HG03060 (cell line): ENCODE measurements around the gene S100A3.
A peak's percentile ranks its signal among the peaks of the same experiment; 100 is the strongest.

Experiments used
- ATAC-seq: cut with Tn5 transposase; IDR thresholded peaks from one replicate; pipeline ENCODE4 v1.9.1; 2021; ENCODE audit warnings: low read depth, moderate number of reproducible peaks; ENCODE audit not compliant: unreplicated experiment

The S100A3 gene

GRCh38 chr1:153550398-153550758 lies 1.3 kb upstream of the S100A3 start:
- ATAC-seq, result no peak

- ATAC-seq, result no peak
Observed at GRCh38 chr1:153549741-153550397, 811 bp upstream of the S100A3 start.

GRCh38 chr1:153547560-153548551 lies 1.2 kb downstream of the S100A3 start:
- ATAC-seq, result no peak

GRCh38 chr1:153546796-153547559 lies 2.1 kb downstream of the S100A3 start:
- ATAC-seq, result no peak

- no peak for ATAC-seq
Observed at GRCh38 chr1:153546371-153546770, 2.7 kb downstream of the S100A3 start.

GRCh38 chr1:153545067-153546055 lies 3.7 kb downstream of the S100A3 start, which contains the start of gene S100A4:
Gene S100A4, minus strand, starts transcription at chr1:153545806. Its CDS starts 1,012 bp downstream, at chr1:153544794.
- ATAC-seq, result peak; percentile 64

- no peak for ATAC-seq
Observed at GRCh38 chr1:153544453-153545066, 4.5 kb downstream of the S100A3 start.

- ATAC-seq, result no peak
Observed at GRCh38 chr1:153543736-153544135, 5.3 kb downstream of the S100A3 start.

GRCh38 chr1:153542956-153543711 lies 5.9 kb downstream of the S100A3 start:
- ATAC-seq, result no peak

GRCh38 chr1:153541641-153542590 lies 7.1 kb downstream of the S100A3 start:
- no peak for ATAC-seq

- ATAC-seq, result no peak
Observed at GRCh38 chr1:153540394-153541361, 8.4 kb downstream of the S100A3 start, which contains the start of gene S100A5. Gene S100A5, minus strand, starts transcription at chr1:153540934. Its CDS starts 743 bp downstream, at chr1:153540191.

GRCh38 chr1:153539395-153540093 lies 9.5 kb downstream of the S100A3 start:
- no peak for ATAC-seq

GRCh38 chr1:153538315-153538821 lies 10.7 kb downstream of the S100A3 start:
- ATAC-seq, result no peak

GRCh38 chr1:153537376-153537730 lies 11.7 kb downstream of the S100A3 start:
- no peak for ATAC-seq

- no peak for ATAC-seq
Observed at GRCh38 chr1:153536671-153537375, 12.2 kb downstream of the S100A3 start.
